ENCODE measurements around the gene AP1S2.

Gene AP1S2

GRCh38 chrX:15870310-15870709, 15.7 kb upstream of the AP1S2 start:
- H3K4me3 ChIP-seq (replicated peaks in 1 of 2; ENCODE audit: low read depth in 2 of 2, low read length in 2 of 2): no peak overlapping the region
- TF ChIP-seq CTCF (IDR thresholded peaks at IDR 0.05; ENCODE audit: low read depth, low read length): no peak
- no peak for DNase-seq (ENCODE audit: low read depth in 2 of 2)

GRCh38 chrX:15869695-15870094, 15.1 kb upstream of the AP1S2 start:
- no peak for TF ChIP-seq CTCF (IDR thresholded peaks at IDR 0.05; ENCODE audit: low read depth, low read length)
- H3K4me3 ChIP-seq (replicated peaks in 1 of 2; ENCODE audit: low read depth in 2 of 2, low read length in 2 of 2): no peak overlapping the region
- no peak for DNase-seq (ENCODE audit: low read depth in 2 of 2)

GRCh38 chrX:15866147-15866546, 11.5 kb upstream of the AP1S2 start:
- H3K4me3 ChIP-seq (replicated peaks in 1 of 2; ENCODE audit: low read depth in 2 of 2, low read length in 2 of 2): no peak overlapping the region
- no peak for DNase-seq (ENCODE audit: low read depth in 2 of 2)
- no peak for TF ChIP-seq CTCF (IDR thresholded peaks at IDR 0.05; ENCODE audit: low read depth, low read length)

- DNase-seq (ENCODE audit: low read depth in 2 of 2): peak in 1 of 2 donors; percentile 15
- H3K4me3 ChIP-seq (replicated peaks in 1 of 2; ENCODE audit: low read depth in 2 of 2, low read length in 2 of 2): no peak overlapping the region
- TF ChIP-seq CTCF (IDR thresholded peaks at IDR 0.05; ENCODE audit: low read depth, low read length): no peak
Observed at GRCh38 chrX:15864629-15865028, 10.0 kb upstream of the AP1S2 start.

GRCh38 chrX:15864023-15864422, 9.4 kb upstream of the AP1S2 start:
- DNase-seq (ENCODE audit: low read depth in 2 of 2): no peak
- TF ChIP-seq CTCF (IDR thresholded peaks at IDR 0.05; ENCODE audit: low read depth, low read length): no peak
- H3K4me3 ChIP-seq (replicated peaks in 1 of 2; ENCODE audit: low read depth in 2 of 2, low read length in 2 of 2): no peak overlapping the region

- no peak for DNase-seq (ENCODE audit: low read depth in 2 of 2)
- H3K4me3 ChIP-seq (replicated peaks in 1 of 2; ENCODE audit: low read depth in 2 of 2, low read length in 2 of 2): no peak overlapping the region
- no peak for TF ChIP-seq CTCF (IDR thresholded peaks at IDR 0.05; ENCODE audit: low read depth, low read length)
Observed at GRCh38 chrX:15860921-15861320, 6.3 kb upstream of the AP1S2 start.

GRCh38 chrX:15858051-15858450, 3.4 kb upstream of the AP1S2 start:
- no peak for DNase-seq (ENCODE audit: low read depth in 2 of 2)
- no peak overlapping the region for H3K4me3 ChIP-seq (replicated peaks in 1 of 2; ENCODE audit: low read depth in 2 of 2, low read length in 2 of 2)
- TF ChIP-seq CTCF (IDR thresholded peaks at IDR 0.05; ENCODE audit: low read depth, low read length): no peak
